ENCODE data around the gene ARMC2.
A peak's percentile ranks its signal among the peaks of the same experiment; 100 is the strongest.
"Not testable (repeated sequence)": the region's sequence is repeated elsewhere in the genome, so short reads cannot be mapped to it uniquely, and the experiment has no call there.

Gene ARMC2

GRCh38 chr6:108966855-108967755, 118.9 kb downstream of the ARMC2 start:
- TF ChIP-seq CTCF (IDR thresholded peaks at IDR 0.05) = no peak
- H3K27ac ChIP-seq = peak overlapping the region in 1 of 2 donors; percentile 34
- H3K4me3 ChIP-seq = no peak overlapping the region
- no peak for DNase-seq (ENCODE audit: low spot score)

- no peak overlapping the region for H3K4me3 ChIP-seq
- peak overlapping the region in 1 of 2 donors; percentile 72 for H3K27ac ChIP-seq
- no peak for DNase-seq (ENCODE audit: low spot score)
- no peak for TF ChIP-seq CTCF (IDR thresholded peaks at IDR 0.05)
These were observed 120.4 kb downstream of the ARMC2 start for GRCh38 chr6:108968325-108969316.

- no peak overlapping the region for H3K27ac ChIP-seq
- H3K4me3 ChIP-seq = no peak overlapping the region
- no peak for TF ChIP-seq CTCF (IDR thresholded peaks at IDR 0.05)
- no peak for DNase-seq (ENCODE audit: low spot score)
These were observed 121.6 kb downstream of the ARMC2 start for GRCh38 chr6:108969776-108970175.

GRCh38 chr6:108974201-108974600, 126.0 kb downstream of the ARMC2 start:
- DNase-seq (ENCODE audit: low spot score) = no peak
- H3K4me3 ChIP-seq = no peak overlapping the region
- TF ChIP-seq CTCF (IDR thresholded peaks at IDR 0.05) = no peak
- no peak overlapping the region for H3K27ac ChIP-seq

GRCh38 chr6:108978638-108979037, 130.4 kb downstream of the ARMC2 start:
- not testable (repeated sequence) for H3K4me3 ChIP-seq; DNase-seq (ENCODE audit: low spot score); H3K27ac ChIP-seq

GRCh38 chr6:108982154-108983113, 134.2 kb downstream of the ARMC2 start:
- DNase-seq (ENCODE audit: low spot score) = no peak
- TF ChIP-seq CTCF (IDR thresholded peaks at IDR 0.05) = no peak
- no peak overlapping the region for H3K27ac ChIP-seq
- H3K4me3 ChIP-seq = no peak overlapping the region

All from coronary artery (tissue), 2 donors.